Neural cell (in vitro differentiated cells): ENCODE measurements around the gene TMEM125. TPM values are rescaled to one million over a fixed set of nuclear protein-coding genes. Genes with fewer than 3 reads are reported as not detected.

Experiments used
- H2AFZ ChIP-seq: fragments of 200-600, 300-800 bp; sonication (generic), shearing (Covaris generic); 2 replicates; pipeline ENCODE4 v1.6.0; 2014; ENCODE audit warnings: low read depth, mild to moderate bottlenecking, antibody characterized with exemption, low read length, moderate library complexity
- H3F3A ChIP-seq: fragments of 200-600 bp; shearing (Covaris generic); 2 replicates; pipeline ENCODE4 v1.6.1; 2016; ENCODE audit warnings: mild to moderate bottlenecking, moderate library complexity, mixed read lengths, antibody characterized with exemption, low read length; ENCODE audit not compliant: insufficient read depth, poor library complexity, severe bottlenecking
- H3K27ac ChIP-seq: fragments of 200-600, 300-800 bp; sonication (generic), shearing (Covaris generic); 2 replicates; pipeline ENCODE4 v1.5.1; 2014; ENCODE audit warnings: mild to moderate bottlenecking, low read length, moderate library complexity
- H3K27me3 ChIP-seq: fragments of 300-800, 200-600 bp; sonication (generic), shearing (Covaris generic); 2 replicates; pipeline ENCODE4 v1.6.0; 2014; ENCODE audit warnings: mild to moderate bottlenecking, low read depth, low read length, moderate library complexity; ENCODE audit not compliant: insufficient read depth
- H3K36me3 ChIP-seq: fragments of 300-800, 200-600 bp; sonication (generic), shearing (Covaris generic); 2 replicates; pipeline ENCODE4 v1.5.1; 2014; ENCODE audit warnings: mild to moderate bottlenecking, antibody characterized with exemption, low read length, moderate library complexity; ENCODE audit not compliant: insufficient read depth
- H3K4me2 ChIP-seq: fragments of 300-800, 200-600 bp; sonication (generic), shearing (Covaris generic); 2 replicates; pipeline ENCODE4 v1.6.0; 2014; ENCODE audit warnings: mild to moderate bottlenecking, low read length
- H3K4me3 ChIP-seq: fragments of 300-800, 200-600 bp; sonication (generic), shearing (Covaris generic); 2 replicates; pipeline ENCODE4 v1.5.1; 2014; ENCODE audit warnings: mild to moderate bottlenecking, low read length, moderate library complexity
- H3K79me2 ChIP-seq: fragments of 200-600 bp; shearing (Covaris generic); replicated peaks from 2 replicates; pipeline ENCODE4 v1.6.0; 2014; ENCODE audit warnings: mild to moderate bottlenecking, low read length, moderate library complexity; ENCODE audit not compliant: insufficient read depth
- H3K9ac ChIP-seq: fragments of 300-800, 200-600 bp; sonication (generic), shearing (Covaris generic); 2 replicates; pipeline ENCODE4 v1.6.1; 2016; ENCODE audit warnings: mild to moderate bottlenecking, low read length, mixed read lengths
- H3K9me2 ChIP-seq: fragments of 200-600 bp; shearing (Covaris generic); 2 replicates; pipeline ENCODE4 v1.6.1; 2016; ENCODE audit warnings: mild to moderate bottlenecking, low read length, mixed read lengths; ENCODE audit not compliant: insufficient read depth
- H3K9me3 ChIP-seq: fragments of 200-600, 300-800 bp; sonication (generic), shearing (Covaris generic); 2 replicates; pipeline ENCODE4 v1.6.1; 2016; ENCODE audit warnings: mild to moderate bottlenecking, mixed run types, low read length, moderate library complexity, mixed read lengths
- H4K20me1 ChIP-seq: fragments of 200-600 bp; shearing (Covaris generic); 2 replicates; pipeline ENCODE4 v1.6.1; 2016; ENCODE audit warnings: mild to moderate bottlenecking, mixed run types; ENCODE audit not compliant: insufficient read depth
- EP300 ChIP-seq: fragments of 450-650 bp; conservative IDR thresholded peaks from 2 replicates; pipeline ENCODE4 v1.6.1; 2014; ENCODE audit warnings: antibody characterized with exemption, mild to moderate bottlenecking, moderate library complexity; ENCODE audit not compliant: poor library complexity, severe bottlenecking
- EZH2 ChIP-seq: fragments of 200-600, 300-800 bp; shearing (Covaris generic), sonication (generic); IDR thresholded peaks from 2 replicates; pipeline ENCODE4 v1.6.1; 2014; ENCODE audit warnings: antibody characterized with exemption, low read length, borderline replicate concordance, mild to moderate bottlenecking; ENCODE audit not compliant: insufficient read depth, poor library complexity, severe bottlenecking
- MXI1 ChIP-seq: fragments of 450-650 bp; conservative IDR thresholded peaks from 2 replicates; pipeline ENCODE4 v1.6.1; 2014; ENCODE audit warnings: antibody characterized with exemption, mild to moderate bottlenecking; ENCODE audit not compliant: poor library complexity, severe bottlenecking
- POLR2AphosphoS5 ChIP-seq: IDR thresholded peaks from 2 replicates; pipeline ENCODE4 v1.6.1; 2012
- RAD21 ChIP-seq: fragments of 450-650 bp; conservative IDR thresholded peaks from 2 replicates; pipeline ENCODE4 v1.6.1; 2014; ENCODE audit warnings: antibody characterized with exemption, mild to moderate bottlenecking, moderate library complexity
- SMC3 ChIP-seq: fragments of 450-650 bp; conservative IDR thresholded peaks from 2 replicates; pipeline ENCODE4 v1.6.1; 2014; ENCODE audit warnings: antibody characterized with exemption, mild to moderate bottlenecking, moderate library complexity; ENCODE audit not compliant: poor library complexity
- TAF1 ChIP-seq: IDR thresholded peaks from 2 replicates; pipeline ENCODE4 v1.6.1; 2012; ENCODE audit warnings: low read depth
- polyA plus RNA-seq: library from polyadenylated mRNA; depleted of rRNA; stranded (reverse); fragments of >200 nt; gene quantifications from 2 replicates; pipeline ENCODE4 v1.2.3, GENCODE V29; 2014
- TF ChIP-seq, protein P1 (sequence below): IDR thresholded peaks from 2 replicates; pipeline ENCODE4 v1.6.1; 2012; ENCODE audit warnings: borderline replicate concordance
- TF ChIP-seq, protein P2 (sequence below): fragments of 450-650 bp; IDR thresholded peaks from 2 replicates; pipeline ENCODE4 v1.5.1; 2014; ENCODE audit warnings: antibody characterized with exemption, mild to moderate bottlenecking, moderate library complexity; ENCODE audit not compliant: poor library complexity, severe bottlenecking

The TMEM125 gene
- polyA plus RNA-seq, 1 donor from 2014 or later: not detected

GRCh38 chr1:43253173-43253572 lies 16.6 kb upstream of the TMEM125 start:
- Histone ChIP-seq H3K4me3 (no peak overlapping the region), H2AFZ (no peak overlapping the region), H3F3A (no peaks in the 10 kb centered on the region), H3K36me3 (no peaks in the 10 kb centered on the region), H3K9me2 (no peaks in the 10 kb centered on the region), H3K27ac (no peak overlapping the region), H3K27me3 (no peaks in the 10 kb centered on the region), H3K79me2 (no peaks in the 10 kb centered on the region), H3K9ac (no peak overlapping the region), H4K20me1 (no peaks in the 10 kb centered on the region), H3K4me2 (no peak overlapping the region), H3K9me3 (no peaks in the 10 kb centered on the region)
- TF ChIP-seq EZH2: no peak
- TF ChIP-seq, protein P1, sequence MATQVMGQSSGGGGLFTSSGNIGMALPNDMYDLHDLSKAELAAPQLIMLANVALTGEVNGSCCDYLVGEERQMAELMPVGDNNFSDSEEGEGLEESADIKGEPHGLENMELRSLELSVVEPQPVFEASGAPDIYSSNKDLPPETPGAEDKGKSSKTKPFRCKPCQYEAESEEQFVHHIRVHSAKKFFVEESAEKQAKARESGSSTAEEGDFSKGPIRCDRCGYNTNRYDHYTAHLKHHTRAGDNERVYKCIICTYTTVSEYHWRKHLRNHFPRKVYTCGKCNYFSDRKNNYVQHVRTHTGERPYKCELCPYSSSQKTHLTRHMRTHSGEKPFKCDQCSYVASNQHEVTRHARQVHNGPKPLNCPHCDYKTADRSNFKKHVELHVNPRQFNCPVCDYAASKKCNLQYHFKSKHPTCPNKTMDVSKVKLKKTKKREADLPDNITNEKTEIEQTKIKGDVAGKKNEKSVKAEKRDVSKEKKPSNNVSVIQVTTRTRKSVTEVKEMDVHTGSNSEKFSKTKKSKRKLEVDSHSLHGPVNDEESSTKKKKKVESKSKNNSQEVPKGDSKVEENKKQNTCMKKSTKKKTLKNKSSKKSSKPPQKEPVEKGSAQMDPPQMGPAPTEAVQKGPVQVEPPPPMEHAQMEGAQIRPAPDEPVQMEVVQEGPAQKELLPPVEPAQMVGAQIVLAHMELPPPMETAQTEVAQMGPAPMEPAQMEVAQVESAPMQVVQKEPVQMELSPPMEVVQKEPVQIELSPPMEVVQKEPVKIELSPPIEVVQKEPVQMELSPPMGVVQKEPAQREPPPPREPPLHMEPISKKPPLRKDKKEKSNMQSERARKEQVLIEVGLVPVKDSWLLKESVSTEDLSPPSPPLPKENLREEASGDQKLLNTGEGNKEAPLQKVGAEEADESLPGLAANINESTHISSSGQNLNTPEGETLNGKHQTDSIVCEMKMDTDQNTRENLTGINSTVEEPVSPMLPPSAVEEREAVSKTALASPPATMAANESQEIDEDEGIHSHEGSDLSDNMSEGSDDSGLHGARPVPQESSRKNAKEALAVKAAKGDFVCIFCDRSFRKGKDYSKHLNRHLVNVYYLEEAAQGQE: no peak
- TF ChIP-seq EP300: no peak
- TF ChIP-seq RAD21: no peak
- no peak for TF ChIP-seq TAF1
- TF ChIP-seq SMC3: no peak
- TF ChIP-seq MXI1: no peak
- TF ChIP-seq, protein P2, sequence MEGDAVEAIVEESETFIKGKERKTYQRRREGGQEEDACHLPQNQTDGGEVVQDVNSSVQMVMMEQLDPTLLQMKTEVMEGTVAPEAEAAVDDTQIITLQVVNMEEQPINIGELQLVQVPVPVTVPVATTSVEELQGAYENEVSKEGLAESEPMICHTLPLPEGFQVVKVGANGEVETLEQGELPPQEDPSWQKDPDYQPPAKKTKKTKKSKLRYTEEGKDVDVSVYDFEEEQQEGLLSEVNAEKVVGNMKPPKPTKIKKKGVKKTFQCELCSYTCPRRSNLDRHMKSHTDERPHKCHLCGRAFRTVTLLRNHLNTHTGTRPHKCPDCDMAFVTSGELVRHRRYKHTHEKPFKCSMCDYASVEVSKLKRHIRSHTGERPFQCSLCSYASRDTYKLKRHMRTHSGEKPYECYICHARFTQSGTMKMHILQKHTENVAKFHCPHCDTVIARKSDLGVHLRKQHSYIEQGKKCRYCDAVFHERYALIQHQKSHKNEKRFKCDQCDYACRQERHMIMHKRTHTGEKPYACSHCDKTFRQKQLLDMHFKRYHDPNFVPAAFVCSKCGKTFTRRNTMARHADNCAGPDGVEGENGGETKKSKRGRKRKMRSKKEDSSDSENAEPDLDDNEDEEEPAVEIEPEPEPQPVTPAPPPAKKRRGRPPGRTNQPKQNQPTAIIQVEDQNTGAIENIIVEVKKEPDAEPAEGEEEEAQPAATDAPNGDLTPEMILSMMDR: no peak
- no peak for TF ChIP-seq POLR2AphosphoS5

- Histone ChIP-seq H3K9ac (no peak overlapping the region), H3F3A (no peaks in the 10 kb centered on the region), H3K27ac (no peak overlapping the region), H3K79me2 (no peaks in the 10 kb centered on the region), H4K20me1 (no peaks in the 10 kb centered on the region), H3K36me3 (no peaks in the 10 kb centered on the region), H3K4me3 (no peak overlapping the region), H3K27me3 (no peaks in the 10 kb centered on the region), H3K9me2 (no peaks in the 10 kb centered on the region), H3K4me2 (no peak overlapping the region), H3K9me3 (no peaks in the 10 kb centered on the region), H2AFZ (no peak overlapping the region)
- TF ChIP-seq EZH2 (no peak), EP300 (no peak), MXI1 (no peak), SMC3 (no peak), TAF1 (no peak), POLR2AphosphoS5 (no peak), RAD21 (no peak)
- TF ChIP-seq, protein P1: no peak
- TF ChIP-seq, protein P2: no peak
Measured at GRCh38 chr1:43253876-43254275, 15.9 kb upstream of the TMEM125 start.
